NCI-H774 (cell line): ENCODE data around the gene GUCA2B.

Source experiments
- DNase-seq: peaks from one replicate; lab custom pipeline; 2025; lab: John Stamatoyannopoulos, UW

Gene GUCA2B

DNA sequence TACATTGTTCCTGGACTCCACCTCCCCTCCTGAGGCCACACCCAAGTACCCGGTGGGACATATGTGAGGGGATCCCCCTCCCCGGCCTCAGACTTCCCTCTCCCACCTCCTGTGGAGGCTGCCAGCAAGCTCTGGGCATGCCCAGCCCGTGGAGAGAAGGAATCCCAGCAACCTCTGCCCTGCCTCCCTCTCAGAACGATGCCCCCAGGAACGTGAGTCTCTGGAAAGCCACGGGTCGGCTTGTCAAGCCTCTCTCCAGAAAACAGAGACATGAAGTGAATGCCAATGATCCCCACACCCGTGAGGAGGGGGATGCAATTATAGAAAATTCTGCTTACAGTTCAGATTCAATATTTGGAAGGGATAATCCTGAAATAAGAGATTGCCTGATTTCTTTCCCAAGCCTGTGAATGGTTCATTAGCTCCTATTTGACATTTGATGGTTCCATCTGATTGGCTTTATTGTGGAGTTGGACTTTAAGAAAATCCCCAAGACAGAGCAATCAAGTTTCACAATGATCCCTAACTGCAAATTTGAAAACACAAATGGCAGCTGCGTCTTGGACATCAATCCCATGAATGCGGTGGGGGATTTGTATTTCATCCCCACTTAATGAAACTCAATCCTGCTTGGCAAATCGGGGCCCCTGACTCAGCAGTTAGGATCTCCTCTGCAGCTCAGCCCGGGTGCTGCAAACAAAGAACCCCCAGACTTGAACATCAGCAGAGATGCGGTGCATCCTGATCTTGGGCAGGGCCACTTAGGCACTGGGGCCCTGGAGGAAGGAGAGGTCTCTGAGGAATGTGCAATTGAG is 9.1 kb upstream of the GUCA2B start:
- DNase-seq, result no peak

DNA sequence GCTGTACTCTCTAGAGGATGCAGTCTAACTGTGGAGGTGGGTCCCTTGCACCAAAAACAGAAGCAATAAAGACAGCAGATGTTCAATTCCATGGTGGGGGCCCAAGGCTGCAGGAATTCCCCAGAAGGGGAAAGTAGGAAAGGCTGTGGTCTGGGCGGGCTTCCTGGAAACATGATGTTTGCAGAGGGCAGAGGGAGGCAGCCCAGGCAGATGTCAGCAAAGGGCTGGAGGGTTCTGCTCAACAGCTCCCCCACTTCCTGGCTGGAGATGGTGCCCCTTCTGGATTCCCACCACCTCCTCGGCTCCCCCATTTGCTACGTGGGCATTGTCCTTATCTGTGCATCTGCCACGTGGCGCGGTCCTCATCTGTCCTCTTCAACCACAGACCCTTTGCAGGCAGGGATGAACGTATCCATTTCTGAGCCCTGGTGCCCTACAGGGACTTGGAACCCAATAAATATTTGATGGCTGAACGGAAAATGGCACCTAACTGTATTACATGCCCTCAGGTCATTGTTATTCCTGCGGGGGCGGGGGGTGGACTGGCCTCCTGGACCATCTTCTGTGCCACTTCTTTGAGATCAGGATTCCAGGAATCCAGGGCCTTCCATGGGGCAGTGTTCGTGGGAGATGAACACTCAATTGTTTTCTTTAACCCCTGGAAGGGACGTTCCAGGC is 8.4 kb upstream of the GUCA2B start:
- DNase-seq, result no peak

DNA sequence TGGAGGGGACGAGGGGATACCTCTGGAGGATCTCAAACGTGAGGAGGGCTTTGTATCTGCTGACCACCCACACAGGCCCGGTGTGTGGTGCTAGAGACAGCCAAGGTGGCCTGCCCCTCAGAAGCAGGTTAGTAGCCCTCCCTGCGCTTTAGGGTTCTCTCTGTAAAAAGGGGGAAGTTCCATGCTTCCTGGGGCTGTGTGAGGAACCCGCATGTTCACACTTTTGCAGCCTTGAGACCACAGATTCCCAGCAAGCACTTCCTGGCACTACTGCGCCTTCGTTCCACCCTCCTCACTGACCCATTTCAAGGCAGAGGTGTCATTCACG is 7.9 kb upstream of the GUCA2B start:
- no peak for DNase-seq

DNA sequence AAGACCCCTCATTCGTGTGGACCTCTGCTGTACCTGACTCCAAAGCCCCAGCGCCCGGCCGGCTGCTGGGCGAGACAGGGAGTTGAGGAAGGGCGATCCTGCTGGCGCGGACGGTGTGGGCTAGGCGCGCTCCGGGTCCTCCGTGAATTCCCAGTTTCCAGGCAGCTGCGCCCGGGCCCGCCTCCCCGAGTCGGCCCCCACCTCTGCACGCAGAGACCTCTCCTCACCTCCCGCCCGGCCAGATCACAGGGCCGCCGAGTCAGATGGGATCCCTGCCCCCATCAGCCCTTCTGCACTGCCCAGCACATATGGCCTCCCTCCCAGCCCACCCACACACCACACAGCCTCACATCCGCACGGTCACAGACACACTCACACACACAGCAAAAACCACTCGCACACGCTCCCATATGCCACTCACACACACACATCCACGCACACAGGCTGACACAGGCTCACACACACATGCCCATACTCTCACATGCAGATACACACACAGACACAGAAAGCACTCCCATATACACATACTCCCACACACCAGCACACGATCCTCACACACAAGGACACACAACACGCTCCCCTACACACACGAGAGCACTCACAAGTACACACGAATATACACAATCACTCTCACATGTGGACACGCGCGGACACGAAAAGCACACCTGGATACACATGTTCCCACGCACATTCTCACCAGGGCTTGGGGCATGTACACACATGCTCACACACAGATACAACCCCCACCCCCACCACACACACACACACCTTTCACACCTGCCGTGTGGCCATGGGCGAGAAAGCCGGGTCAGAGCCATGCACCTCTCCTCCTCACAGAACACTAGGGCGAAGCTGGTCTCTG is 7.2 kb upstream of the GUCA2B start:
- DNase-seq, result no peak

GRCh38 chr1:42146626-42147320 is 6.4 kb upstream of the GUCA2B start:
- peak; percentile 91 for DNase-seq

DNA sequence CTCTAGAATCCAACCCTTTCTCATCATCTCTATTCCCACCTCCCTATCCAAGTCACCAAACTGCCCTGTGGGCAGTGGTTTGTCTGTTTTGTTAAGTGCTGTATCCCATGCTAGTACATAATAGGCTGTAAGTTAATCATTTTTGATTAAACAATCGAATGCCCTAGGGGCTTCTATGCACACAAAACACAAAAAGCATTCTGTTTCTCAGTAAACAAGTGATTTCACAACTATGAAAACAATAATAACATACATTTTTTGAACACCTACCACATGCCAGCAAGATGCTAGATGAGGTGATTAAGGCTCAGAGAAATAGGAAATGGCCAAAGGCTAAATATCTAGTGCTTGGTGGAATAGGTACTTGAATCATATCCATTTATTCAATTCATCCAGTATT is 5.0 kb upstream of the GUCA2B start:
- DNase-seq, result no peak

- no peak for DNase-seq
Measured at GRCh38 chr1:42150651-42151050, 2.6 kb upstream of the GUCA2B start.

DNA sequence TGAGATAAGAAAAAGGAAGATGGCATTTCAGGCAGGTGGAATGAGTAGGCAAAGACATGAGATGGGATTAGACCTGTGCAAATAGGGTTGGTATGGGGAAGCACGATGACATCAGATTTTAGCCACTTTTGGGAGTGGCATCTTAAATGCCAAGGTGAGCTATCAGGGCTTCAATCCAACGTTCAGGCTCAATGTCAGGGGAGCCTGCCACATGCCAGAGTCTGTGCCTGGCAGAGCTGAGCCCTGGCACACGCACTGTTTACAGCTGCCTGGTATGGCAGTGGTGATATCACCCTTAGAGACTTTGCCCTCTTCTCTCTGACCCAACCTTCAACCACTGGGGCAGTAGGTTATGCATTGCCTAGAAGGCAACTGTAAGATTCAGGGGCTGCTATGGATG is 1.1 kb upstream of the GUCA2B start:
- DNase-seq, result no peak

GRCh38 chr1:42153624-42154023 is 414 bp downstream of the GUCA2B start:
- no peak for DNase-seq

DNA sequence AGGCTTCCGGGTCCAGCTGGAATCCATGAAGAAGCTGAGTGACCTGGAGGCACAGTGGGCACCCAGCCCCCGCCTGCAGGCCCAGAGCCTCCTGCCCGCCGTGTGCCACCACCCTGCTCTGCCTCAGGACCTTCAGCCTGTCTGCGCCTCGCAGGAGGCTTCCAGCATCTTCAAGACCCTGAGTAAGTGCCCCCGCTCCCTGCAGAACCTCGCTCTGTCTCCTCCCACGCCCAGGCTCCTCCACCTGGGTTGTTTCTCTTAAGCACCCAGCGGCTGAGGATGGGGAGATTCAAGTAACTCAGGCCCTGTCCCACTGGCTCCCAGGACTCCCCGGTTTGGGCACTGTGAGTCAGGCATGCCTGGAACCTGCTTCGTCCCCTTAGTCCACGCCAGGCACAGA is 1.5 kb downstream of the GUCA2B start:
- DNase-seq, result no peak

- no peak for DNase-seq
Measured at GRCh38 chr1:42155362-42155761, 2.2 kb downstream of the GUCA2B start.

DNA sequence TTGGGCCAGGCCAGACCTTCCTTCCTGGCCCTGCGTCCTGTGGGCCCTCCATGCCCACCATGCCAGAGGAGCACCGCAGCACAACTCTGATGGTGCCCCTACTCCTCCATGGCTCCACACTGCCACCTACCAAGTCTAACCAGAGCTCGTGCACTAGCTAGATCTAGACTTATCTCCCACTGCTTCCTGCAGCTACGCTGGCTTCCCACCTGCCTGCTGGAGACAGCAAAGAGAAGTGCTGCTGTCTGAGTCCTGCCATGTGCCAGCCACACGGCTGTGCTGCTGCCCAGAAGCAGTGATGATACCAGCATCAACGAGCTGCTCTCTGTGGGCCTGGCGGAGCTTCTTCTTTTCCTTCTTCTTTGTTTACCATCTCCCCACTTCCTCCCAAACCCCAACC is 4.5 kb downstream of the GUCA2B start:
- peak; percentile 7 for DNase-seq

DNA sequence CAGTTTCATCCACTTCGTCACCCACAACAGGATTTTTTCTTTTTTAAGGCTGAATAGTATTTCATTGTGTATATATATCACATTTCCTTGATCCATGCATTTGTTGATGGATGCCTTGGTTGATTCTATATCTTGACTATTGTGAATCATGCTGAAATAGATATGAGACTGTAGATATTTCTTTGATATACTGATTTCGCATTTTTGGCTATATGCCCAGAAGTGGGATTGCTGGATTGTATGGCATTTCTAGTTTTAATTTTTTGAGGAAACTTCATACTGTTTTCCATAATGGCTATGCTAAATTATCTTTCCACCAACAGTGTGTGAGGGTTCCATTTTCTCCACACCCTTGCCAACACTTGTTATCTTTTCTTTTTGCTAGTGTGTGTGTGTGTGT is 5.0 kb downstream of the GUCA2B start:
- DNase-seq, result no peak

DNA sequence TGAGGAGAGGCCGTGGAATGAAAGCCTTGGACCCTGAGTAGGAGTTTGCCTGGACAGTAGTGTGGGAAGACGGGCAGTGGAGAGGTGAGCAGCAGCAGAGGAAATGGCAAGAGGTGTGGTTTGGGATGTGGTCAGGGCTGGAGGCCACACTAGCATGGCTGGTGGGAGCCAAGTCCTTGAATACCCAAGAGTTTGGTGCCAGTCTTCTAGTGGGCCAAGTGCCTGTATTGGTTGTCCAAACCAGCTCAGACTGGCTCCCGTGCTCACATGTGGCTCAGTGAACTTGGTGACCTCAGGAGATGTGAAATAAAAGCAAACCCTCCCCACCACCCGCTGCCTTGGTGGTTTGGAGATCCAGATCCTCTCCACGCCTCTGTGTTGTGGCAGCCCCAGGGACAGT is 9.0 kb downstream of the GUCA2B start:
- DNase-seq, result no peak

DNA sequence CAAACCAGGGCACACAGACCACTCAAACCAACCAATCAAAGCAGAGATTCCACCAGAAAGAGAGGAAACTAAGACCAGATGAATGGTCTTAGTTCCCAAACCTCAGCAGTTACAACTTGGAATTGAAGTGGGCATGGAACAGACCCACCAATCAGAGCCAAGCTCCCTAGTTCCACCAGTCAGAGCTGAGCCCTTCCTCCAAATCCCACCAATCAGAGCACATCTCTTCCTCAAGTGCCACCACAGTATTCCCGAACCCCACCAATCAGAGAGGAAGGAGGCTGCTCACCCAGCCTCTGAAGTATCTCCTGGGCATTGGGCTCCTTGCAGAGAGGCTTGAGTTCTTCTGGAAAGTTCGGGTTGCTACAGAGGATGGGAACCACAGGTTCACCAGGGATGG is 9.9 kb downstream of the GUCA2B start:
- DNase-seq, result no peak

DNA sequence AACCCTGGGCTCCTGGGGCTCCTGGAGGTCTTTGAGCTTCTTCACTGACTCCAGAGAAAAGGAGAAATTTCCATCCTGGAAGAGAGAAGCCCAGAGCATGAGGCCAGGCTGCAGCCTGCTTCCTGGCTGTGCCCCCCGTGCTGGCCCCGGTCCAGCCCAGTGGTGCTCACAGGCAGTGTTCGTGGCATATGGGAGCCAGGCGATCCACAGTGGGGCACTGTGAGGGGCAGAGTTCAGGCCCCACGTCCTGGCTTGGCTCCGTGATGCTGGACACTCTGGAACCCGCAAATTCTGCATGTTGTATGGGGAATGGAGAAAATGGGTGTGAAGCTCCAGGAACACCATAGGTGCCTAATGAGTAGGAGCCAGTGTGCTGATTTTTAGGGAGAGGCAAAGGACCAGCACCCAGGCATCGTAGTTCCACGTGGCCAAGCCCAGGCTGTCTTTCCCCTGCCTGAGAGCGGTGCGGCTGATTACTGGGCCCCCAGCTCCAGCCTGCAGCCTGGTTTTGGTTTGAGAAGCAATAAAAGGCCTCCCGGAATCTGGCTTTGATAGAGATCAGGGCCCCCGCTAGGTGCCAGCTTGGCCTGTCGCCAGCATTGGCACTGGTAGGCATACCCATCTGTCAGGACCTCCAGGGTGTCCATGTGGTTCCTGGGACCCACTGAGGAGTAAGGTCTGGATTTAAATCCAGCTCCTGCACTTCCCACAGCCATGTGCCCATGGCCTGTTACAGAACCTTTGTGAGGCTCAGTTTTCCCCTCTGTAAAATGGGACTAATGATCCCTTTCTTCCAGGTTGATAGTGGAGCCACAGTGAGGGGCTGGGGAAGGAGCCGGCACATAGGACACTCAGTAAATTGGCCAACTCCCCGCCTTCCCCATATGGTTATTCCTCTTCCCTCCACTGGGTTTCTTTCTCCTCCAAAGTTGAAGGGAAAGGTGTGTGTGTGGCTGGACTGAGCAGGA is 10.6 kb downstream of the GUCA2B start:
- DNase-seq, result no peak

DNA sequence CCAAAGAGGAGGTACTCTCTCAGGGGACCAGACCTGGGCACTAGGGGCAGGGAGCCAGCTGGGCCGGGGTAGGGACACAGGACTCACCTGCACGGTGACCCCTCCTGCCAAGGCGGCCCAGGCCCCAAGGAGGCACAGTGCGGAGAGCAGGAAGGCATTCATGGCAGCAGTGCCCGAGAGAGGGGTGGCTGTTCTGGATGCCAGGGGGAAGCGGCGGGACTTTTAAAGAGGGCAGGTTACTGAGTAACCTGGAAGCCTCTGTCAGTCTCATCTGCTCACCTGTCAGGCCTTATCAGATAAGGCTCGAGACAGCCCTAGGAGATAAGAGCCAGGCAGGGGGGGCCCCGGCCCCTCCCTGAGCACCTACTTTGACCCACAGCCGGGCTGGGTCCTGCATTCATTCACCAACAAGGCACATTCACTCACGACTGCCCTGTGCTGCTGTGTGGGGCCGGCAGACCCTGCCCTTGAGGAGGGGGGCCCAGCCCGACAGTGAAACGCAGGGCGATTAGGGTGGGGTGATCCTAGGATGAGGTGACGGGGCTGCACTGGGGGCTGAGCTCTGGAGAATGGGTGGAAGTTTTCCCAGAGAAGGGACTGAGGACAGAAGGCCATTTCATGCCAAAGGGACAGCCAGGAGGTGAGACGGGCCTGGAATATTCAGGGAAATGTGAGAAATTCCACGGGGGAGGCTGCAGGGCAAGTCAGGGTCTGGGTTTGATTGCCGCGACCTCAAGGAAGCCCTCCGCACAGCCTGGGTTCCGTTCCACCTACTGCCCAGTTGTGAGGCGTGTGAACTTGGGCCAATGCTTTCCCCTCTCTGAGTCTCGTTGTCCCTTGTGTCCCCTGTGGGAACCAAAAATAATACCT is 11.6 kb downstream of the GUCA2B start, which contains the start of gene GUCA2A:
TSS of gene GUCA2A (minus strand) at position 195 of the 870 bp plus-strand sequence. CDS start at position 162, 33 bp downstream.
- DNase-seq, result no peak

DNA sequence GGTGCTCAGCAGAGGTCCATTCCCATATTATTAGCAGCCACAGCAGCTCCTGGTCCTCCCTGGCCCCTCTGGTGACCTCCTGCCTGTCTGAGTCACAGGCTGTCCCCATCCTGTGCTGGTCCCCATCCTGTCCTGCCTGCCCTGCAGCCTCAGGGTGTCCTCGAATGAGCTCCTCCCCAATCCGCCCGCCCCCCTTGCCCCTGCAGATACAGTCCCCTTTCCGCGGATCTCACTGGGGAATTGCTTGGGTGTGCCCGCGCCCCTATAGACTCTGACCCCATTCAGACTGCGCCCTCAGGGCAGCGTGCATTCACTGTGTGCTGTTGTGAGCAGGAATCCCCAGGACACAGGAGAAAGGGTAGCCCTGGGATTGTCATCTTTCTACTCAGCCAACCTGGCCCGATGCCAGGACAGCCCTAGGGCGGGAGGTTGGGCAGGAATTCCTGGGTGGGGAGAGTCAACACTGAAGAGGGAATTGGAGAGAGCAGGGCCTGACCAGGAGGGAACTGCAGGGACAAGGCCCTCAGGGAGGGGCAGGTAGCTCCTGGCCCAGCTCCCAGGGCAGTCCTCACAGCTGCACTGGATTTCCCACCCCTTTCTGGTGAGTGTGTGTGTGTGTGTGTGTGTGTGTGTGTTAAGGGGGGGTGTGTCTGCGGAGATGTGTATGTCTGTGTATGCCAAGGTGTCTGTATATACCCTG is 12.5 kb downstream of the GUCA2B start:
- peak; percentile 64 for DNase-seq
